ENCODE results near the gene STRA8. TPM values are rescaled to one million over a fixed set of nuclear protein-coding genes. Genes with fewer than 3 reads are reported as not detected.

Gene STRA8
- total RNA-seq, 1 experiment from 2014 or later: not detected

- H2BK15ac ChIP-seq (ENCODE audit: low read depth, low read length): no peak overlapping the region
- Mint-ChIP-seq H3K27ac (no peak overlapping the region), H3K9me3 (no peaks in the 10 kb centered on the region), H3K27me3 (ENCODE audit: low read depth) (no peaks in the 10 kb centered on the region), H3K36me3 (ENCODE audit: insufficient read depth in 1 of 3, low read depth in 3 of 3) (no peaks in the 10 kb centered on the region; a peak in 1 of 7 replicates), H3K4me1 (no peaks in the 10 kb centered on the region), H3K4me3 (no peak overlapping the region)
- no peaks in the 10 kb centered on the region for H4K20me1 ChIP-seq (ENCODE audit: control insufficient read depth, insufficient read depth, insufficient read length)
- no peak overlapping the region for H3K4ac ChIP-seq (ENCODE audit: low read depth, low read length)
- H3K79me2 ChIP-seq (ENCODE audit: insufficient read depth, low read length): no peaks in the 10 kb centered on the region
- no peaks in the 10 kb centered on the region for H3K9me3 ChIP-seq (ENCODE audit: control insufficient read depth, low read depth, low read length)
- no peak overlapping the region for H2AFZ ChIP-seq (ENCODE audit: low read length)
- no peak overlapping the region for H3K14ac ChIP-seq (ENCODE audit: insufficient read depth, low read length)
- H3K4me1 ChIP-seq (ENCODE audit: insufficient read depth, low read length): no peaks in the 10 kb centered on the region
- H2BK20ac ChIP-seq (ENCODE audit: low read depth, low read length, poor library complexity, severe bottlenecking): no peak overlapping the region
- no peak overlapping the region for H3K56ac ChIP-seq (ENCODE audit: insufficient read length, low read depth, low read length)
- no peaks in the 10 kb centered on the region for H3K23me2 ChIP-seq (ENCODE audit: insufficient read length, low read depth, low read length, poor library complexity, severe bottlenecking)
- H3K27ac ChIP-seq (ENCODE audit: insufficient read length, low read depth, low read length): no peak overlapping the region
- WGBS (ENCODE audit: extremely low coverage, insufficient read length, low lambda C conversion rate): no CpG with 5 or more reads among the region's 5 CpGs
- no peak overlapping the region for H2BK12ac ChIP-seq (ENCODE audit: insufficient read length, low read depth, low read length)
- no peak overlapping the region for H4K5ac ChIP-seq (ENCODE audit: insufficient read length, low read depth, low read length)
- no peak overlapping the region for H3T11ph ChIP-seq (ENCODE audit: low read length)
- no peaks in the 10 kb centered on the region for H3K79me1 ChIP-seq (ENCODE audit: insufficient read depth, low read depth, low read length, poor library complexity, severe bottlenecking)
- H2BK5ac ChIP-seq (ENCODE audit: insufficient read length, low read length): no peak overlapping the region
- DNase-seq: no peak
- no peak overlapping the region for H4K8ac ChIP-seq (replicated peaks; ENCODE audit: insufficient read length, low read depth, low read length)
- H3K23ac ChIP-seq (ENCODE audit: insufficient read length, low read depth, low read length): no peak overlapping the region
- H3K9ac ChIP-seq (ENCODE audit: extremely low read depth, insufficient read length, low read length): no peak overlapping the region
- no peak overlapping the region for H2AK5ac ChIP-seq (ENCODE audit: insufficient read length, low read length)
- no peak overlapping the region for H3K18ac ChIP-seq (ENCODE audit: insufficient read length, low read depth, low read length)
- H3K27me3 ChIP-seq (ENCODE audit: insufficient read depth, low read length): no peaks in the 10 kb centered on the region
- TF ChIP-seq CTCF (conservative IDR thresholded peaks at IDR 0.05): no peak
- no peak overlapping the region for H3K4me2 ChIP-seq (ENCODE audit: insufficient read depth, insufficient read length, low read length)
- no peak overlapping the region for H4K91ac ChIP-seq (ENCODE audit: insufficient read length, low read depth, low read length)
- H2BK120ac ChIP-seq (ENCODE audit: low read depth, low read length, poor library complexity, severe bottlenecking): no peak overlapping the region
Measured at GRCh38 chr7:135285547-135286233, 52.1 kb downstream of the STRA8 start.

All from H9 (cell line).